ENCODE data around the gene WNK2. TPM values are rescaled to one million over a fixed set of nuclear protein-coding genes. Genes with fewer than 3 reads are reported as not detected.

The WNK2 gene
- total and polyA plus RNA-seq, 2 of the 4 experiments (the other 2 are of a cell fraction), result not detected

- no peak overlapping the region for H3K4me3 ChIP-seq (ENCODE audit: insufficient read depth, low read depth, low read length)
- H3K23ac ChIP-seq (ENCODE audit: low read depth, low read length), result no peak overlapping the region
- no peaks in the 10 kb centered on the region for H3K9me3 ChIP-seq (ENCODE audit: control insufficient read depth, insufficient read depth, low read length)
- dilution Hi-C loops (cut with HindIII; ENCODE audit: low sequenced_read_pairs, unreplicated experiment), result no loop called here
- ChIA-PET CTCF (no interaction called here), POLR2A (ENCODE audit: unreplicated experiment) (no interaction called here)
- no peak overlapping the region for H2AK5ac ChIP-seq (ENCODE audit: low read depth, low read length)
- no peak overlapping the region for H3K4ac ChIP-seq (ENCODE audit: low read depth, low read length)
- in situ Hi-C loops (cut with MboI; ENCODE audit: low sequenced_read_pairs), result no loop called here
- H3K27me3 ChIP-seq (ENCODE audit: control insufficient read depth, insufficient read depth, low read length), result peaks cover 14% of the 10 kb centered on the region
- no peaks in the 10 kb centered on the region for H3K4me1 ChIP-seq (ENCODE audit: control insufficient read depth, insufficient read depth, low read length)
- no peak overlapping the region for H2BK20ac ChIP-seq (ENCODE audit: low read depth, low read length)
- H3K9me1 ChIP-seq (ENCODE audit: insufficient read depth, low read length), result no peaks in the 10 kb centered on the region
- ATAC-seq (ENCODE audit: low read depth) (no peak), DNase-seq (no peak)
- no peak overlapping the region for H3K14ac ChIP-seq (replicated peaks; ENCODE audit: low read depth, low read length)
- H3K9ac ChIP-seq (ENCODE audit: low read depth, low read length), result no peak overlapping the region
- H2BK5ac ChIP-seq (ENCODE audit: low read depth, low read length, poor library complexity, severe bottlenecking), result no peak overlapping the region
- no peak overlapping the region for H2AK9ac ChIP-seq (replicated peaks; ENCODE audit: low read depth, low read length, poor library complexity)
- intact Hi-C loops (cut with micrococcal nuclease), result no loop called here
- H4K8ac ChIP-seq (ENCODE audit: low read depth in 2 of 2, low read length in 2 of 2), result no peak overlapping the region
- no peak overlapping the region for H3K27ac ChIP-seq (ENCODE audit: insufficient read depth, low read length)
- H3K36me3 ChIP-seq (ENCODE audit: control insufficient read depth, insufficient read depth, low read length), result no peaks in the 10 kb centered on the region
- no peak overlapping the region for H4K5ac ChIP-seq (ENCODE audit: low read depth, low read length)
- no peak overlapping the region for H4K91ac ChIP-seq (ENCODE audit: insufficient read depth, low read depth, low read length)
- H2BK15ac ChIP-seq (ENCODE audit: low read depth, low read length), result no peak overlapping the region
- H3K4me2 ChIP-seq (ENCODE audit: low read depth, low read length), result no peak overlapping the region
- no peak overlapping the region for H3K56ac ChIP-seq (ENCODE audit: extremely low read depth, insufficient read depth, low read length)
- no TSS peak for BruUV-seq (replicated peaks)
- no peak overlapping the region for H2AFZ ChIP-seq (replicated peaks; ENCODE audit: low read length, poor library complexity)
- TF ChIP-seq SMC3 (IDR thresholded peaks at IDR 0.05; ENCODE audit: low read depth, low read length) (no peak), RAD21 (IDR thresholded peaks at IDR 0.05; ENCODE audit: low read length) (no peak), MAFK (IDR thresholded peaks at IDR 0.05; ENCODE audit: low read depth, low read length) (no peak), RCOR1 (IDR thresholded peaks at IDR 0.05; ENCODE audit: insufficient replicate concordance, low read length) (no peak), BHLHE40 (IDR thresholded peaks at IDR 0.05; ENCODE audit: low read depth, low read length) (no peak), MAZ (IDR thresholded peaks at IDR 0.05; ENCODE audit: borderline replicate concordance, low read depth, low read length) (no peak), RFX5 (IDR thresholded peaks at IDR 0.05; ENCODE audit: low read depth, low read length) (no peak), POLR2A (IDR thresholded peaks at IDR 0.05; ENCODE audit: low read depth, low read length) (no peak), MXI1 (IDR thresholded peaks at IDR 0.05; ENCODE audit: borderline replicate concordance, low read depth, low read length) (no peak), CEBPB (IDR thresholded peaks at IDR 0.05; ENCODE audit: low read depth, low read length) (no peak), CHD1 (IDR thresholded peaks at IDR 0.05; ENCODE audit: low read depth, low read length) (no peak), ELK1 (IDR thresholded peaks at IDR 0.05; ENCODE audit: borderline replicate concordance, low read depth, low read length) (no peak)
- TF ChIP-seq, protein P1, sequence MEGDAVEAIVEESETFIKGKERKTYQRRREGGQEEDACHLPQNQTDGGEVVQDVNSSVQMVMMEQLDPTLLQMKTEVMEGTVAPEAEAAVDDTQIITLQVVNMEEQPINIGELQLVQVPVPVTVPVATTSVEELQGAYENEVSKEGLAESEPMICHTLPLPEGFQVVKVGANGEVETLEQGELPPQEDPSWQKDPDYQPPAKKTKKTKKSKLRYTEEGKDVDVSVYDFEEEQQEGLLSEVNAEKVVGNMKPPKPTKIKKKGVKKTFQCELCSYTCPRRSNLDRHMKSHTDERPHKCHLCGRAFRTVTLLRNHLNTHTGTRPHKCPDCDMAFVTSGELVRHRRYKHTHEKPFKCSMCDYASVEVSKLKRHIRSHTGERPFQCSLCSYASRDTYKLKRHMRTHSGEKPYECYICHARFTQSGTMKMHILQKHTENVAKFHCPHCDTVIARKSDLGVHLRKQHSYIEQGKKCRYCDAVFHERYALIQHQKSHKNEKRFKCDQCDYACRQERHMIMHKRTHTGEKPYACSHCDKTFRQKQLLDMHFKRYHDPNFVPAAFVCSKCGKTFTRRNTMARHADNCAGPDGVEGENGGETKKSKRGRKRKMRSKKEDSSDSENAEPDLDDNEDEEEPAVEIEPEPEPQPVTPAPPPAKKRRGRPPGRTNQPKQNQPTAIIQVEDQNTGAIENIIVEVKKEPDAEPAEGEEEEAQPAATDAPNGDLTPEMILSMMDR (conservative IDR thresholded peaks at IDR 0.05; ENCODE audit: low read depth, low read length), result no peak
- 78% methylated on average over 11 of the region's 15 CpGs; no CpG with 5 or more reads in 1 of the 2 experiments for WGBS, 2 experiments (ENCODE audit: extremely low coverage in 2 of 2, insufficient read length in 1 of 2)
- H3K18ac ChIP-seq (ENCODE audit: low read depth, low read length), result no peak overlapping the region
- H3K79me1 ChIP-seq (ENCODE audit: low read depth in 1 of 2, low read length in 2 of 2), result no peaks in the 10 kb centered on the region
- no peaks in the 10 kb centered on the region for H4K20me1 ChIP-seq (ENCODE audit: insufficient read depth, low read length)
- no peak overlapping the region for H2BK120ac ChIP-seq (ENCODE audit: low read depth, low read length)
These were observed 50.7 kb downstream of the WNK2 start for GRCh38 chr9:93234600-93234999.

Data from IMR-90 (cell line).